Stimulated activated CD4-positive, alpha-beta T cell treated with anti-CD3 and anti-CD28 coated beads, Interleukin-4, amount 100 ng/mL, for 1 hour (primary cell): ENCODE data around the gene KIFC3.
A peak's percentile ranks its signal among the peaks of the same experiment; 100 is the strongest.
"Not testable (repeated sequence)": the region's sequence is repeated elsewhere in the genome, so short reads cannot be mapped to it uniquely, and the experiment has no call there.

Source experiments
- DNase-seq: peaks from one replicate; pipeline ENCODE4 v3.0.0-alpha.2; 2020

The KIFC3 gene

GRCh38 chr16:57801809-57802340 is 416 bp downstream of the KIFC3 start:
- no peak for DNase-seq

- no peak for DNase-seq
Measured at GRCh38 chr16:57801098-57801808, 1.0 kb downstream of the KIFC3 start.

GRCh38 chr16:57800200-57801097 is 1.8 kb downstream of the KIFC3 start:
- no peak for DNase-seq

GRCh38 chr16:57799600-57800199 is 2.6 kb downstream of the KIFC3 start:
- no peak for DNase-seq

GRCh38 chr16:57798953-57799599 is 3.2 kb downstream of the KIFC3 start:
- no peak for DNase-seq

- no peak for DNase-seq
Measured at GRCh38 chr16:57798267-57798810, 4.0 kb downstream of the KIFC3 start.

- DNase-seq, result no peak
Measured at GRCh38 chr16:57797526-57798266, 4.6 kb downstream of the KIFC3 start.

- no peak for DNase-seq
Measured at GRCh38 chr16:57797216-57797525, 5.1 kb downstream of the KIFC3 start.

- DNase-seq, result not testable (repeated sequence)
Measured at GRCh38 chr16:57796014-57796413, 6.3 kb downstream of the KIFC3 start.

- peak; percentile 21 for DNase-seq
Measured at GRCh38 chr16:57795431-57795878, 6.8 kb downstream of the KIFC3 start.

- DNase-seq, result no peak
Measured at GRCh38 chr16:57794849-57795430, 7.4 kb downstream of the KIFC3 start.

GRCh38 chr16:57791893-57792461 is 10.3 kb downstream of the KIFC3 start:
- no peak for DNase-seq

GRCh38 chr16:57791195-57791892 is 10.9 kb downstream of the KIFC3 start:
- DNase-seq, result no peak

- DNase-seq, result no peak
Measured at GRCh38 chr16:57788951-57789350, 13.3 kb downstream of the KIFC3 start.

GRCh38 chr16:57788252-57788841 is 13.9 kb downstream of the KIFC3 start:
- no peak for DNase-seq

- no peak for DNase-seq
Measured at GRCh38 chr16:57787519-57787905, 14.8 kb downstream of the KIFC3 start.

GRCh38 chr16:57786632-57787518 is 15.4 kb downstream of the KIFC3 start:
- DNase-seq, result no peak

GRCh38 chr16:57785924-57786323 is 16.4 kb downstream of the KIFC3 start:
- no peak for DNase-seq

- no peak for DNase-seq
Measured at GRCh38 chr16:57785385-57785784, 16.9 kb downstream of the KIFC3 start.
